HepG2 (cell line): ENCODE data around the gene ARHGAP21. TPM values are rescaled to one million over a fixed set of nuclear protein-coding genes. Genes with fewer than 3 reads are reported as not detected.

Source experiments
- ARNT2 ChIP-seq: sonication (generic); formaldehyde crosslinking; IDR thresholded peaks from 2 replicates; pipeline ENCODE4 v1.8.0; 2022; ENCODE audit warnings: mild to moderate bottlenecking, low read depth, missing genetic modification reagents, moderate library complexity
- ATF1 ChIP-seq: IDR thresholded peaks from 2 replicates; pipeline ENCODE4 v1.6.1; 2016; ENCODE audit warnings: mild to moderate bottlenecking, control low read depth
- CEBPG ChIP-seq: IDR thresholded peaks from 2 replicates; pipeline ENCODE4 v1.6.1; 2016
- HOXA7 ChIP-seq: sonication (generic); formaldehyde crosslinking; IDR thresholded peaks from 2 replicates; pipeline ENCODE4 v1.8.1; 2022; ENCODE audit warnings: mild to moderate bottlenecking, missing genetic modification reagents, moderate library complexity
- HOXA9 ChIP-seq: sonication (generic); formaldehyde crosslinking; IDR thresholded peaks from 2 replicates; pipeline ENCODE4 v1.8.1; 2022; ENCODE audit warnings: missing genetic modification reagents, mild to moderate bottlenecking, moderate library complexity, borderline replicate concordance
- KLF13 ChIP-seq: sonication (generic); formaldehyde crosslinking; IDR thresholded peaks from 2 replicates; pipeline ENCODE4 v1.4.0; 2020; ENCODE audit warnings: mild to moderate bottlenecking, missing genetic modification reagents
- NRL ChIP-seq: sonication (generic); formaldehyde crosslinking; IDR thresholded peaks from 2 replicates; pipeline ENCODE4 v1.5.0; 2020; ENCODE audit warnings: missing genetic modification reagents, mild to moderate bottlenecking, moderate library complexity, borderline replicate concordance
- SALL1 ChIP-seq: sonication (generic); formaldehyde crosslinking; IDR thresholded peaks from 2 replicates; pipeline ENCODE4 v1.8.0; 2022; ENCODE audit warnings: mild to moderate bottlenecking, missing genetic modification reagents
- SNAI1 ChIP-seq: sonication (generic); formaldehyde crosslinking; IDR thresholded peaks from 2 replicates; pipeline ENCODE4 v1.5.0; 2020; ENCODE audit warnings: mild to moderate bottlenecking, missing genetic modification reagents, borderline replicate concordance
- TEAD2 ChIP-seq: sonication (generic); formaldehyde crosslinking; IDR thresholded peaks from 2 replicates; pipeline ENCODE4 v1.9.0; 2021; ENCODE audit warnings: missing genetic modification reagents
- TGIF2 ChIP-seq: IDR thresholded peaks from 2 replicates; pipeline ENCODE4 v1.6.1; 2016; ENCODE audit warnings: control low read depth, missing compliant biosample characterization
- ZBTB8A ChIP-seq: sonication (generic); formaldehyde crosslinking; IDR thresholded peaks from 2 replicates; pipeline ENCODE4 v1.4.0; 2020; ENCODE audit warnings: mild to moderate bottlenecking, low read depth, missing genetic modification reagents, borderline replicate concordance
- ZNF3 ChIP-seq: IDR thresholded peaks from 2 replicates; pipeline ENCODE4 v1.7.0; 2017; ENCODE audit warnings: inconsistent platforms
- ZNF326 ChIP-seq: sonication (generic); formaldehyde crosslinking; IDR thresholded peaks from 2 replicates; pipeline ENCODE4 v1.4.0; 2020; ENCODE audit warnings: missing genetic modification reagents, borderline replicate concordance
- ZNF44 ChIP-seq: sonication (generic); formaldehyde crosslinking; IDR thresholded peaks from 2 replicates; pipeline ENCODE4 v1.5.1; 2020; ENCODE audit warnings: mild to moderate bottlenecking, missing genetic modification reagents
- ZNF589 ChIP-seq: sonication (generic); formaldehyde crosslinking; conservative IDR thresholded peaks from 2 replicates; pipeline ENCODE4 v1.8.0; 2022; ENCODE audit warnings: mild to moderate bottlenecking, moderate library complexity, missing genetic modification reagents
- ZNF607 ChIP-seq: sonication (generic); formaldehyde crosslinking; IDR thresholded peaks from 2 replicates; pipeline ENCODE4 v1.5.1; 2020; ENCODE audit warnings: missing genetic modification reagents, mild to moderate bottlenecking, borderline replicate concordance
- ZNF674 ChIP-seq: sonication (generic); formaldehyde crosslinking; IDR thresholded peaks from 2 replicates; pipeline ENCODE4 v1.5.0; 2020; ENCODE audit warnings: low read depth, mild to moderate bottlenecking, missing genetic modification reagents
- ZNF775 ChIP-seq: sonication (generic); formaldehyde crosslinking; IDR thresholded peaks from 2 replicates; pipeline ENCODE4 v1.4.0; 2020; ENCODE audit warnings: missing genetic modification reagents, mild to moderate bottlenecking, moderate library complexity, borderline replicate concordance
- ZSCAN25 ChIP-seq: sonication (generic); formaldehyde crosslinking; IDR thresholded peaks from 2 replicates; pipeline ENCODE4 v1.8.0; 2022; ENCODE audit warnings: mild to moderate bottlenecking, missing genetic modification reagents
- polyA plus RNA-seq, 8 experiments: library from polyadenylated mRNA; depleted of rRNA in 3 of 8; stranded (reverse) in 7 of 8; unstranded in 1 of 8; fragments of >200 nt; fragmentation: Illumina TruSeq in 4 of 8; extraction: Trizol in 4 of 8; gene quantifications; 2 replicates each; pipeline versions ENCODE4 v1.2.1 to v1.2.3, GENCODE V29; 2011 to 2016; ENCODE audit warnings: low read depth in 4 of 8, missing spikeins in 1 of 8, mixed read lengths in 1 of 8; ENCODE audit not compliant: insufficient read depth in 1 of 8
- total RNA-seq, 5 experiments: library from RNA; depleted of rRNA; stranded (reverse); fragments of >200 nt; fragmentation: Illumina TruSeq; extraction: Trizol; gene quantifications; 2 replicates each; pipeline ENCODE4 v1.2.3, GENCODE V29; 2016; ENCODE audit warnings: low read depth in 1 of 5
- TF ChIP-seq, protein P1 (sequence below): sonication (generic); formaldehyde crosslinking; IDR thresholded peaks from 2 replicates; pipeline ENCODE4 v1.4.0; 2020; ENCODE audit warnings: missing genetic modification reagents
- TF ChIP-seq, protein P2 (sequence below): sonication (generic); formaldehyde crosslinking; IDR thresholded peaks from 2 replicates; pipeline ENCODE4 v1.5.0; 2020; ENCODE audit warnings: mild to moderate bottlenecking, missing genetic modification reagents
- TF ChIP-seq, protein P3 (sequence below): sonication (generic); formaldehyde crosslinking; IDR thresholded peaks from 2 replicates; pipeline ENCODE4 v1.4.0; 2020; ENCODE audit warnings: missing genetic modification reagents, borderline replicate concordance
- TF ChIP-seq, protein P4 (sequence below): sonication (generic); formaldehyde crosslinking; IDR thresholded peaks from 2 replicates; pipeline ENCODE4 v1.4.0; 2020; ENCODE audit warnings: mild to moderate bottlenecking, low read depth, missing genetic modification reagents

Gene ARHGAP21
- total and polyA plus RNA-seq, 2 of the 13 experiments (the other 11 are each of a cell fraction or from before 2014, with no cell fraction given) = 23.9 to 26.6 TPM

DNA sequence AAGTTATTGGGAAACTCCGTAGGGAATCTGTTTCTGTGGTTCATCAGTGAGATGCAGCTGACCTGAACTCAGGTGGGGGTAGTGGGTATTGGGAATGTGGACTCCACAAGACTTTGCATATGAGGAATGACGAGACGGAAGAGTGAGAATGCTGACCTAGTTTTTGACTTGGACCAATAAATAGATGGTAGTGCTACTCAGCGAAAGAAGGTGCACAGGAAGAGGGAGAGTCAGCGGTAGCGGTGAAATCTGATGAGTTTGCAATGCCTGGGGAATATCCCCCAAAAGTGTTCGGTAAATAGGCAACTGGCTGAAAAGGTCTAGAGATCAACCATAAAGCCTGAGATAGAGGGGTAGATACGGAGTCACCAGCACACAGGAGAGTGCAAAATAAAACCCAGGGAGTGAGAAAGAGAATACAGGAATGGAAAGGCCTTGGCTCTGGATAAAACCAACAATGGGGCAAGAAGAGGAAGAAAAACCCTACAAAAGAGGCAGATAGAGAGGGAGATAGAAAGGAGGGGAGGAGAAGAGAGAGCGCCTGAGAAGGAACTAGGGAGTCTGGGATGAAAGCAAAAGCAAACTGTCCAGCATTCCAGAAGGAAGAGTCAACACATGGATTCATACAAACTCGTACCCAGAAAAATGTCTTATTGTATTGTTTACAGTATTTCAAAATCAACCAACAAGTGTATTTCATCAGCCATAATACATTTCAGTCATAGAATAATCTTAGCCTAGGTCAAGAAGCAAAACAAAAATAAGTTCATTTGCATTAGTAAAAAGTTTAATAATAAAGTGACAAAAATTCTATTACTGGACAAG, 5.4 kb downstream of the ARHGAP21 start (continued):
- no peak for TF ChIP-seq ZNF326 (CRISPR knock-in tag)
- no peak for TF ChIP-seq SNAI1 (CRISPR knock-in tag)
- no peak for TF ChIP-seq ZNF775
- TF ChIP-seq, protein P1, sequence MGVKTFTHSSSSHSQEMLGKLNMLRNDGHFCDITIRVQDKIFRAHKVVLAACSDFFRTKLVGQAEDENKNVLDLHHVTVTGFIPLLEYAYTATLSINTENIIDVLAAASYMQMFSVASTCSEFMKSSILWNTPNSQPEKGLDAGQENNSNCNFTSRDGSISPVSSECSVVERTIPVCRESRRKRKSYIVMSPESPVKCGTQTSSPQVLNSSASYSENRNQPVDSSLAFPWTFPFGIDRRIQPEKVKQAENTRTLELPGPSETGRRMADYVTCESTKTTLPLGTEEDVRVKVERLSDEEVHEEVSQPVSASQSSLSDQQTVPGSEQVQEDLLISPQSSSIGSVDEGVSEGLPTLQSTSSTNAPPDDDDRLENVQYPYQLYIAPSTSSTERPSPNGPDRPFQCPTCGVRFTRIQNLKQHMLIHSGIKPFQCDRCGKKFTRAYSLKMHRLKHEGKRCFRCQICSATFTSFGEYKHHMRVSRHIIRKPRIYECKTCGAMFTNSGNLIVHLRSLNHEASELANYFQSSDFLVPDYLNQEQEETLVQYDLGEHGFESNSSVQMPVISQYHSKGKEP = no peak
- TF ChIP-seq ARNT2 = no peak
- TF ChIP-seq NRL = no peak
- TF ChIP-seq, protein P2, sequence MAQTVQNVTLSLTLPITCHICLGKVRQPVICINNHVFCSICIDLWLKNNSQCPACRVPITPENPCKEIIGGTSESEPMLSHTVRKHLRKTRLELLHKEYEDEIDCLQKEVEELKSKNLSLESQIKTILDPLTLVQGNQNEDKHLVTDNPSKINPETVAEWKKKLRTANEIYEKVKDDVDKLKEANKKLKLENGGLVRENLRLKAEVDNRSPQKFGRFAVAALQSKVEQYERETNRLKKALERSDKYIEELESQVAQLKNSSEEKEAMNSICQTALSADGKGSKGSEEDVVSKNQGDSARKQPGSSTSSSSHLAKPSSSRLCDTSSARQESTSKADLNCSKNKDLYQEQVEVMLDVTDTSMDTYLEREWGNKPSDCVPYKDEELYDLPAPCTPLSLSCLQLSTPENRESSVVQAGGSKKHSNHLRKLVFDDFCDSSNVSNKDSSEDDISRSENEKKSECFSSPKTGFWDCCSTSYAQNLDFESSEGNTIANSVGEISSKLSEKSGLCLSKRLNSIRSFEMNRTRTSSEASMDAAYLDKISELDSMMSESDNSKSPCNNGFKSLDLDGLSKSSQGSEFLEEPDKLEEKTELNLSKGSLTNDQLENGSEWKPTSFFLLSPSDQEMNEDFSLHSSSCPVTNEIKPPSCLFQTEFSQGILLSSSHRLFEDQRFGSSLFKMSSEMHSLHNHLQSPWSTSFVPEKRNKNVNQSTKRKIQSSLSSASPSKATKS (CRISPR knock-in tag) = no peak
- TF ChIP-seq ZNF3 (CRISPR knock-in tag) = no peak
- no peak for TF ChIP-seq KLF13 (CRISPR knock-in tag)
- TF ChIP-seq HOXA7 = no peak
- TF ChIP-seq HOXA9 (CRISPR knock-in tag) = no peak
- TF ChIP-seq, protein P3, sequence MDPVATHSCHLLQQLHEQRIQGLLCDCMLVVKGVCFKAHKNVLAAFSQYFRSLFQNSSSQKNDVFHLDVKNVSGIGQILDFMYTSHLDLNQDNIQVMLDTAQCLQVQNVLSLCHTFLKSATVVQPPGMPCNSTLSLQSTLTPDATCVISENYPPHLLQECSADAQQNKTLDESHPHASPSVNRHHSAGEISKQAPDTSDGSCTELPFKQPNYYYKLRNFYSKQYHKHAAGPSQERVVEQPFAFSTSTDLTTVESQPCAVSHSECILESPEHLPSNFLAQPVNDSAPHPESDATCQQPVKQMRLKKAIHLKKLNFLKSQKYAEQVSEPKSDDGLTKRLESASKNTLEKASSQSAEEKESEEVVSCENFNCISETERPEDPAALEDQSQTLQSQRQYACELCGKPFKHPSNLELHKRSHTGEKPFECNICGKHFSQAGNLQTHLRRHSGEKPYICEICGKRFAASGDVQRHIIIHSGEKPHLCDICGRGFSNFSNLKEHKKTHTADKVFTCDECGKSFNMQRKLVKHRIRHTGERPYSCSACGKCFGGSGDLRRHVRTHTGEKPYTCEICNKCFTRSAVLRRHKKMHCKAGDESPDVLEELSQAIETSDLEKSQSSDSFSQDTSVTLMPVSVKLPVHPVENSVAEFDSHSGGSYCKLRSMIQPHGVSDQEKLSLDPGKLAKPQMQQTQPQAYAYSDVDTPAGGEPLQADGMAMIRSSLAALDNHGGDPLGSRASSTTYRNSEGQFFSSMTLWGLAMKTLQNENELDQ (CRISPR knock-in tag) = no peak
- no peak for TF ChIP-seq ATF1 (CRISPR knock-in tag)
- TF ChIP-seq ZNF674 (CRISPR knock-in tag) = no peak
- TF ChIP-seq ZNF44 (CRISPR knock-in tag) = no peak
- no peak for TF ChIP-seq ZBTB8A (CRISPR knock-in tag)
- no peak for TF ChIP-seq ZSCAN25 (CRISPR knock-in tag)
- TF ChIP-seq, protein P4, sequence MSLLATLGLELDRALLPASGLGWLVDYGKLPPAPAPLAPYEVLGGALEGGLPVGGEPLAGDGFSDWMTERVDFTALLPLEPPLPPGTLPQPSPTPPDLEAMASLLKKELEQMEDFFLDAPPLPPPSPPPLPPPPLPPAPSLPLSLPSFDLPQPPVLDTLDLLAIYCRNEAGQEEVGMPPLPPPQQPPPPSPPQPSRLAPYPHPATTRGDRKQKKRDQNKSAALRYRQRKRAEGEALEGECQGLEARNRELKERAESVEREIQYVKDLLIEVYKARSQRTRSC (CRISPR knock-in tag) = no peak
- no peak for TF ChIP-seq TEAD2
- no peak for TF ChIP-seq ZNF589 (CRISPR knock-in tag)
- TF ChIP-seq TGIF2 (CRISPR knock-in tag) = no peak
- TF ChIP-seq ZNF607 (CRISPR knock-in tag) = 0 out of 2 replicates have a peak, but pooled peaks have one; percentile 47
- TF ChIP-seq CEBPG (CRISPR knock-in tag) = peak; percentile 31; the same call in 1 of the 2 replicates
- TF ChIP-seq SALL1 (CRISPR knock-in tag) = no peak
